HCT116 (cell line): ENCODE measurements around the gene RNF227.

Source experiments
- CTCF ChIP-seq, 3 experiments: fragments of 200-600 bp in 1 of 3; sonication (generic) in 1 of 3; IDR thresholded peaks in 2 of 3; conservative IDR thresholded peaks in 1 of 3; 2 replicates each; pipeline ENCODE4 v1.5.1; 2012 to 2017; ENCODE audit warnings: low read depth in 2 of 3, low read length in 2 of 3, antibody characterized with exemption in 1 of 3, borderline replicate concordance in 1 of 3, control low read depth in 1 of 3, mild to moderate bottlenecking in 1 of 3, mixed read lengths in 1 of 3, mixed run types in 1 of 3, moderate library complexity in 1 of 3; ENCODE audit not compliant: insufficient read depth in 1 of 3
- EGR1 ChIP-seq: IDR thresholded peaks from 2 replicates; pipeline ENCODE4 v1.6.1; 2012; ENCODE audit warnings: low read depth
- MAX ChIP-seq: IDR thresholded peaks from 2 replicates; pipeline ENCODE4 v1.6.1; 2012
- POLR2A ChIP-seq: IDR thresholded peaks from 2 replicates; pipeline ENCODE4 v1.7.0; 2011; ENCODE audit warnings: borderline replicate concordance; ENCODE audit not compliant: insufficient read depth, insufficient read length; ENCODE audit errors: extremely low read depth
- RAD21 ChIP-seq: IDR thresholded peaks from 2 replicates; pipeline ENCODE4 v1.6.1; 2012; ENCODE audit warnings: low read depth, mild to moderate bottlenecking
- REST ChIP-seq: IDR thresholded peaks from 2 replicates; pipeline ENCODE4 v1.6.1; 2012; ENCODE audit warnings: low read depth
- SRF ChIP-seq: IDR thresholded peaks from 2 replicates; pipeline ENCODE4 v1.6.1; 2012; ENCODE audit warnings: low read depth
- TCF7L2 ChIP-seq: IDR thresholded peaks from 2 replicates; pipeline ENCODE4 v1.7.0; 2011; ENCODE audit warnings: borderline replicate concordance, inconsistent platforms; ENCODE audit not compliant: insufficient read depth, insufficient read length; ENCODE audit errors: extremely low read depth
- ZBTB33 ChIP-seq: IDR thresholded peaks from 2 replicates; pipeline ENCODE4 v1.6.1; 2011; ENCODE audit warnings: mild to moderate bottlenecking, low read length, moderate library complexity; ENCODE audit not compliant: insufficient replicate concordance; ENCODE audit errors: extremely low read depth
- ZFX ChIP-seq: fragments of 450-650 bp; IDR thresholded peaks from 2 replicates; pipeline ENCODE4 v1.6.1; 2017

- TF ChIP-seq RAD21: no peak
- TF ChIP-seq ZFX: no peak
- no peak for TF ChIP-seq CTCF (IDR thresholded peaks at IDR 0.05 in 2 of 3, conservative IDR thresholded peaks at IDR 0.05 in 1 of 3; ENCODE audit: borderline replicate concordance in 1 of 3, insufficient read depth in 1 of 3, low read depth in 2 of 3, low read length in 2 of 3)
- no peak for TF ChIP-seq EGR1
- TF ChIP-seq REST: no peak
- TF ChIP-seq SRF: no peak
- TF ChIP-seq ZBTB33: no peak
- TF ChIP-seq POLR2A: no peak
- TF ChIP-seq MAX: no peak
- TF ChIP-seq TCF7L2: no peak
Observed at GRCh38 chr17:7878234-7878633, 37.9 kb downstream of the RNF227 start.
